ENCODE results near the gene MTM1. TPM values are rescaled to one million over a fixed set of nuclear protein-coding genes. Genes with fewer than 3 reads are reported as not detected.

MTM1 gene
- polyA plus RNA-seq, 1 donor from 2014 or later: 7.1 TPM

GRCh38 chrX:150533863-150534262 is 34.6 kb upstream of the MTM1 start:
- H3K9me3 ChIP-seq (ENCODE audit: low read length): no peaks in the 10 kb centered on the region
- no peaks in the 10 kb centered on the region for H3F3A ChIP-seq (ENCODE audit: insufficient read depth, low read length, poor library complexity, severe bottlenecking)
- H3K27me3 ChIP-seq (ENCODE audit: insufficient read depth, low read depth, low read length): no peaks in the 10 kb centered on the region
- H3K36me3 ChIP-seq (ENCODE audit: insufficient read depth, low read length): no peaks in the 10 kb centered on the region
- H2AFZ ChIP-seq (ENCODE audit: low read depth, low read length): no peak overlapping the region
- no peaks in the 10 kb centered on the region for H3K9me2 ChIP-seq (ENCODE audit: insufficient read depth, low read length)
- TF ChIP-seq EP300 (conservative IDR thresholded peaks at IDR 0.05; ENCODE audit: poor library complexity, severe bottlenecking) (no peak), SMC3 (conservative IDR thresholded peaks at IDR 0.05; ENCODE audit: poor library complexity) (no peak), TAF1 (IDR thresholded peaks at IDR 0.05; ENCODE audit: low read depth) (no peak), MXI1 (conservative IDR thresholded peaks at IDR 0.05; ENCODE audit: poor library complexity, severe bottlenecking) (no peak), EZH2 (IDR thresholded peaks at IDR 0.05; ENCODE audit: borderline replicate concordance, insufficient read depth, low read length, poor library complexity, severe bottlenecking) (no peak), REST (IDR thresholded peaks at IDR 0.05; ENCODE audit: borderline replicate concordance) (no peak), RAD21 (conservative IDR thresholded peaks at IDR 0.05) (no peak)
- no peak overlapping the region for H3K4me2 ChIP-seq (ENCODE audit: low read length)
- H3K27ac ChIP-seq (ENCODE audit: low read length): no peak overlapping the region
- H3K9ac ChIP-seq (ENCODE audit: low read length): no peak overlapping the region
- H4K20me1 ChIP-seq (ENCODE audit: insufficient read depth): no peaks in the 10 kb centered on the region
- no peaks in the 10 kb centered on the region for H3K79me2 ChIP-seq (replicated peaks; ENCODE audit: insufficient read depth, low read length)
- H3K4me3 ChIP-seq (ENCODE audit: low read length): no peak overlapping the region

GRCh38 chrX:150536455-150537116 is 31.8 kb upstream of the MTM1 start:
- no peak overlapping the region for H3K4me2 ChIP-seq (ENCODE audit: low read length)
- H3K9ac ChIP-seq (ENCODE audit: low read length): no peak overlapping the region
- H3K9me3 ChIP-seq (ENCODE audit: low read length): no peaks in the 10 kb centered on the region
- H3K4me3 ChIP-seq (ENCODE audit: low read length): no peak overlapping the region
- no peaks in the 10 kb centered on the region for H3K79me2 ChIP-seq (replicated peaks; ENCODE audit: insufficient read depth, low read length)
- TF ChIP-seq CTCF (IDR thresholded peaks at IDR 0.05; ENCODE audit: poor library complexity, severe bottlenecking) (no peak), POLR2AphosphoS5 (IDR thresholded peaks at IDR 0.05) (no peak), RAD21 (conservative IDR thresholded peaks at IDR 0.05) (no peak), MXI1 (conservative IDR thresholded peaks at IDR 0.05; ENCODE audit: poor library complexity, severe bottlenecking) (no peak), EP300 (conservative IDR thresholded peaks at IDR 0.05; ENCODE audit: poor library complexity, severe bottlenecking) (no peak), REST (IDR thresholded peaks at IDR 0.05; ENCODE audit: borderline replicate concordance) (no peak), SMC3 (conservative IDR thresholded peaks at IDR 0.05; ENCODE audit: poor library complexity) (no peak), TAF1 (IDR thresholded peaks at IDR 0.05; ENCODE audit: low read depth) (no peak), EZH2 (IDR thresholded peaks at IDR 0.05; ENCODE audit: borderline replicate concordance, insufficient read depth, low read length, poor library complexity, severe bottlenecking) (no peak)
- H3K27ac ChIP-seq (ENCODE audit: low read length): no peak overlapping the region
- H3F3A ChIP-seq (ENCODE audit: insufficient read depth, low read length, poor library complexity, severe bottlenecking): no peaks in the 10 kb centered on the region
- H3K27me3 ChIP-seq (ENCODE audit: insufficient read depth, low read depth, low read length): no peaks in the 10 kb centered on the region
- no peaks in the 10 kb centered on the region for H3K9me2 ChIP-seq (ENCODE audit: insufficient read depth, low read length)
- no peaks in the 10 kb centered on the region for H3K36me3 ChIP-seq (ENCODE audit: insufficient read depth, low read length)
- H4K20me1 ChIP-seq (ENCODE audit: insufficient read depth): no peaks in the 10 kb centered on the region
- H2AFZ ChIP-seq (ENCODE audit: low read depth, low read length): no peak overlapping the region

All from neural cell (in vitro differentiated cells).